GM12864 (cell line): ENCODE results near the gene MAP3K5.
"Not testable (repeated sequence)": the region's sequence is repeated elsewhere in the genome, so short reads cannot be mapped to it uniquely, and the experiment has no call there.

Experiments
- DNase-seq: peaks from one replicate; pipeline ENCODE4 v3.0.0-alpha.2; 2011; ENCODE audit warnings: low read depth
- H3K4me3 ChIP-seq: 2 replicates; pipeline ENCODE4 v1.5.1; 2011; ENCODE audit warnings: mild to moderate bottlenecking, low read depth, low read length, control low read depth
- TF ChIP-seq, protein P1 (sequence below): IDR thresholded peaks from 2 replicates; pipeline ENCODE4 v1.5.1; 2011; ENCODE audit warnings: low read depth, mild to moderate bottlenecking, moderate library complexity, low read length, control low read depth, inconsistent platforms; ENCODE audit errors: missing control alignments

Gene MAP3K5

DNA sequence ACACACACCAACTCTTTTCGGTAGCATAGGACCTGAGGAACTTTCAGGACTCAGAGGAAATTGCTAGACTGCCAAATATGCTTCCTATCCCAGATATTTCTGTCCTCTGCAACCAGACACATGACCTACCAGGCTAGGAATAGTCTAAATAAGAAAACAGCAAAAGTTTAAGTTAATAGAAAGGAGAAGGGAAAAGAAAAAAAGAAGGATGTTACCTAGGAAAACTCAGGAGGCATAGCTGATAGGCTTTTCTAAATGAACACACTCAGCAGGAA, 74.6 kb downstream of the MAP3K5 start:
- H3K4me3 ChIP-seq, result peak overlapping the region; percentile 21; the same call in 1 of the 2 replicates
- DNase-seq, result no peak
- TF ChIP-seq, protein P1, sequence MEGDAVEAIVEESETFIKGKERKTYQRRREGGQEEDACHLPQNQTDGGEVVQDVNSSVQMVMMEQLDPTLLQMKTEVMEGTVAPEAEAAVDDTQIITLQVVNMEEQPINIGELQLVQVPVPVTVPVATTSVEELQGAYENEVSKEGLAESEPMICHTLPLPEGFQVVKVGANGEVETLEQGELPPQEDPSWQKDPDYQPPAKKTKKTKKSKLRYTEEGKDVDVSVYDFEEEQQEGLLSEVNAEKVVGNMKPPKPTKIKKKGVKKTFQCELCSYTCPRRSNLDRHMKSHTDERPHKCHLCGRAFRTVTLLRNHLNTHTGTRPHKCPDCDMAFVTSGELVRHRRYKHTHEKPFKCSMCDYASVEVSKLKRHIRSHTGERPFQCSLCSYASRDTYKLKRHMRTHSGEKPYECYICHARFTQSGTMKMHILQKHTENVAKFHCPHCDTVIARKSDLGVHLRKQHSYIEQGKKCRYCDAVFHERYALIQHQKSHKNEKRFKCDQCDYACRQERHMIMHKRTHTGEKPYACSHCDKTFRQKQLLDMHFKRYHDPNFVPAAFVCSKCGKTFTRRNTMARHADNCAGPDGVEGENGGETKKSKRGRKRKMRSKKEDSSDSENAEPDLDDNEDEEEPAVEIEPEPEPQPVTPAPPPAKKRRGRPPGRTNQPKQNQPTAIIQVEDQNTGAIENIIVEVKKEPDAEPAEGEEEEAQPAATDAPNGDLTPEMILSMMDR, result no peak

DNA sequence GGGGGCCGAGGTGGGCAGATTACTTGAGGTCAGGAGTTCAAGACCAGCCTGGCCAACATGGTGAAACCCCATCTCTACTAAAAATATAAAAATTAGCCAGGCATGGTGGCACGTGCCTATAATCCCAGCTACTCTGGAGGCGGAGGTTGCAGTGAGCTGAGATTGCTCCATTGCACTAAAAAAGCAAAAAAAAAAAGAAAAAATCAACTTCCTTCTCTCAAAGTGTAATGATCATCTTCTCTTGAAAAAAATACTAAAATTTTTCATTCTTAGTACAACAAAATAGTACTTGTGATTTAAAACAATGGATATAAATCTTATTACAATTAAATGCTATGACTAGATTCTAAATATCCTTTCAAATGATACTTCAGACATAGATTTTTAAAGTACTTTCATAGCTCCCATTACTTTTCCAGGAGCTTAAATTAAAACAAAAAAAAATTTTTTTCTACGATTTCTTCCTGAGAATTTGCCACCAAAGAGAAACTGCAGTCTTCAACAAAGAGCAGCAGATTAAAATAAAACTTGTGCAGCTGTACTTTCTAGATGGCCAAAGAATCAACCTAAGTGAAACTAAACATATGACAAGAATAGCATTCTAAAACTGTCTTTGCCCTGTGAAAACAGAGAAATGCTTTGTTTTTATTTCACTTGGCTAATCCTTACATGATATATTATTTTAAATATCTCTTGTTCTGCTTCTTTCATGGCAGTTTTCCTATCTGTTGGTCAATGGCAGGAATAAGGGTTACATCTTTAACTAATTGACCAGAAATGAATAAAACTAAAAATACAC, 75.2 kb downstream of the MAP3K5 start:
- TF ChIP-seq, protein P1, result no peak
- peak; percentile 43 for DNase-seq
- no peak overlapping the region; the same call in 1 of the 2 replicates for H3K4me3 ChIP-seq

DNA sequence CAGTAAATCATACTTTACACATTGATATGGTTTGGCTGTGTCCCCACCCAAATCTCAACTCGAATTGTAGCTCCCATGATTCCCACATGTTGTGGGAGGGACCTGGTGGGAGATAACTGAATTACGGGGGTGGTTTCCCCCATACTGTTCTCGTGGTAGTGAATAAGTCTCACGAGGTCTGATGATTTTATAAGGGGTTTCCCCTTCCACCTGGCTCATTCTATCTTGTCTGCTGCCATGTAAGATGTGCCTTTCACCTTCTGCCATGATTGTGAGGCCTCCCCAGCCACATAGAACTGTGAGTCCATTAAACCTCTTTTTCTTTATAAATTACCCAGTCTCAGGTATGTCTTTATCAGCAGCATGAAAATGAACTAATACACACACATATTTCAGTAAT, 79.6 kb downstream of the MAP3K5 start:
- not testable (repeated sequence) for H3K4me3 ChIP-seq, DNase-seq

DNA sequence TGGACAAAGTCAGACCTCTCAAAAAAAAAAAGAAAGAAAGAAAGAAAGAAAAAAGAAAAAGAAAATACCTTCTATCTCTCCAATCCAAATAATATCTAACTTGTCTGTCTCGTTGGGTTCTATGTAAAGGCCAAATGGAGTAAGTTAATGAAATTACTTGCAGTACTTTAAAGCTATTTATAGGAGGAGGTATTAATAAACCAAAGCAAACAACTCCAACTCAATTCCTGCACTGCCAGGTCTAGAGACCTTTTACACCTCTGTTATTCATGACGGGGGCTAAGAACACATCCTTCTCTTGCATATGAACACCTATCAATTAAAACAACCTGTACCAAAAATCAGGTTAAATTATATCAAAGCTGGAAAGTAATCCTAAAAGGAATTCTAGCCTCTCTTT, 80.6 kb downstream of the MAP3K5 start:
- TF ChIP-seq, protein P1, result no peak
- no peak overlapping the region for H3K4me3 ChIP-seq
- DNase-seq, result no peak

DNA sequence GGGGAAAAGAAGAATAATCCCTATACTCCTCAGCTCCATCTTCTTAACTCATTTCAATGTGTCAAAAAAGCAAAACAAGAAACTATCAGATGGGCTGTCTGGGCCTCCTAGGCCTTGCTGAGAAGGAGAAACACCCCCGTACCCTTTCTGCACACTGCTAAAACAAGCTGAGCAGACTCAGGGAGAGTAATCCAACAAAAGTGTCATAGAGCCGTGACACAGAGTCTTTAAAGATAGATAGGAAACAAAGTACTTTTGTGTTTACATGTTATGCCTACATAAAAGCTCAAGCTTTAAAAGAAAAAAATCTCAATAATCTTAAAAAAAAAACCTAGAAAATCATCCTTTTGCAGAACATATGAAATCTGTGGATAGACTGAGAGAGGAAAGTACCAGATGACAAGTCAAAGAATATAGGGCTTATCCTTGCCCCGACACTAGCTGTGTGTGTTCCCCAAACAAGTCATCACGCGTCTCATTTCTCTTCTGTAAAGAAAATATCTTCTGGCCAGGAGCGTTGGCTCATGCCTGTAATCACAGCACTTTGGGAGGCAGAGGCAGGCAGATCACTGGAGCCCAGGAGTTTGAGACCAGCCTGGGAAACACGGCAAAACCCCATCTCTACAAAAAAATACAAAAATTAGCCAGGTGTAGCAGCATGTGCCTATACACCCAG, 81.3 kb downstream of the MAP3K5 start:
- no peak overlapping the region for H3K4me3 ChIP-seq
- DNase-seq, result no peak
- TF ChIP-seq, protein P1, result no peak

DNA sequence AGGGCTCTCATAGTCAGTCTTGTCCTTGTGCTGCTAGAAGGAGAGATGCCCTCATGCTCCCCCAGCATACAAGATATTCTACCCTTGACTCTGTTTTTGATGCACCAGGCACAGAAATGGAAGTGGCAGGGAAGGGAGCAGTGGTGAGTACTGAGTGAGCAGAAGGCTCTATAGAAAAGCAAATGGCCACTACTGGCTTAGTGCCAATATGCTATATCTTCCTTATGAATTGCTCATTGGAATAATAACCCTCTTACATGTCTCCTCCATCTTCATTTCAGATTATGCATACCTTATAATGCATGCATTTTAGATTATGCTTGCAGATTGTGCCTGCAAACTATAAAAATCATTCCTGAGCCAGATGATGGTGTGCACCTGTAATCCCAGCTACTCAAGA, 82.8 kb downstream of the MAP3K5 start:
- TF ChIP-seq, protein P1, result no peak
- no peak for DNase-seq
- H3K4me3 ChIP-seq, result no peak overlapping the region

DNA sequence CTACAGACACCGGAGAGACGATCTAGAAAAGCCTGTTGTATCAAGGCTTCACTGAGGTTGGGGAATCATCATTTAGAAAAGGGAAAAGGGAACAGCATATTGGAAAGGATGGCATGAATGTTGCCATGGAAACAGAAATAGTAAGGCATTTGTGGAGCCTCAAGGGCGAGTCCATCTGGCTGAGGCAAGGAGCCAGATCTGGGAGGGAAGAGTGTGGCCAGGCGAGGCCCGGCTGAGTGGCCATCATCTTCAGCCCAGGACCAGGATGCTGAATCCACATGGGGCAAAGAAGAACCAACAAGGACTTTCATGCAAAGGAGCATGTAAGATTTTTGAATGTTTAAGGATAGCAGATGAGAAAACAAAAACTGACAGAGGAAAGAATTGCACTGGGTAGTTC, 85.8 kb downstream of the MAP3K5 start:
- DNase-seq, result no peak
- H3K4me3 ChIP-seq, result no peak overlapping the region
- TF ChIP-seq, protein P1, result no peak
